Measurements from ENCODE around the gene NBPF14. TPM values are rescaled to one million over a fixed set of nuclear protein-coding genes. Genes with fewer than 3 reads are reported as not detected.
"Not testable (repeated sequence)": the region's sequence is repeated elsewhere in the genome, so short reads cannot be mapped to it uniquely, and the experiment has no call there.

Gene NBPF14
- 10 to 100 TPM; 37.3 to 80.6 (median 53.3) TPM for total RNA-seq

GRCh38 chr1:148595911-148596310 is at the start of gene NBPF14:
Gene NBPF14, minus strand, starts transcription at chr1:148596011. Its CDS starts 294 bp downstream, at chr1:148595717.
- TF ChIP-seq CTCF (IDR thresholded peaks at IDR 0.05; ENCODE audit: low read depth), result not testable (repeated sequence)

- TF ChIP-seq CTCF (IDR thresholded peaks at IDR 0.05; ENCODE audit: low read depth), result not testable (repeated sequence)
Measured at GRCh38 chr1:148483029-148483428, 112.8 kb downstream of the NBPF14 start, which contains the start of gene PPIAL4G. Gene PPIAL4G, minus strand, starts transcription at chr1:148483302. Its CDS starts 50 bp downstream, at chr1:148483252.

Small RNAs within 50 kb of the gene (small RNA-seq; reads per million reads assigned to genes)
- gene RF00003, result not detected

Other genes with a start within 250 kb of the NBPF14 start
- not detected for gene PPIAL4G, start 112.7 kb downstream of the NBPF14 start, total RNA-seq
- gene NUDT4B, start 152.8 kb upstream of the NBPF14 start, total RNA-seq, result 10 to 100 TPM; 20.6 to 65.2 (median 30.8) TPM
- gene PDE4DIP, start 248.4 kb upstream of the NBPF14 start, total RNA-seq, result 100 to 1,000 TPM in 3 of 4 donors, 10 to 100 TPM in 1; 79.2 to 212 (median 151) TPM